CD4-positive, alpha-beta T cell treated with Interleukin-6 at 100 ng/mL for 8 hours (primary cell): Measurements from ENCODE around the gene MRPL24.

Experiments
- DNase-seq: peaks from one replicate; pipeline ENCODE4 v3.0.0-alpha.2; 2020; ENCODE audit warnings: mixed read lengths, low spot score

The MRPL24 gene

DNA sequence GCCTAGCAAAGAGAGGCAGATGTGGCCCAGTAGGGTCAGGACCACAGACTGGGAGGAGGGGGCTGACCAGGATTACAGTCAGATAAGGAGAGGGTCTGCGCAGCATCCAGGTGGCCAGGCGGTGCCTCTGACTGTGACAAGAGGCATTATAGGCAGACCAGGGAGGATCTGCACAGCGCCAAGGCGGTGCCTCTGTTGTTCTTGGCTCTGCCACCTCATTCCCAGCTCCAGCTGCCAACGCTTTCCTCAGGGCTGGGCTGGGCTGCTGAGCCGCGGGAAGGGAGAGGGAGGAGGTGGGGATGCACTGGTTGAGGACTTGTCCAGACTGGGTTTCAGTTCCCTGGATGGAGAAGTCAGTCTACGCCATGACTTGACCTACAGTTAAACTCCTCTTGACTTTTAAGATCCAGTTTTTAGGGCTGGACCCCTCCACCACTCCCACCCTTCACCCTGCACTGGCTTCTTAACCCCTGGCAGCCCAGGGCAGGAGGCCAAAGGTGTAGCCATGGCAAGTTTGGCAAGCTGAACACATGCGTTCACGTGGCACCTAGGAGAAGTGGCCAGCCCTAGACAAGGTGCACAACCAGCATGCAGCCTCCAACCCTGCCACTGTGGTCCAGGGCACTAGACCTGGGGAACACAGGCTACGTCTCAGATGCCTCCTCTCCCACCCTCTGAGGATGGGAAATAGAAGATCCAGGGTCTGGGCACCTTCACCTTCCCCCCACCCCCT lies 31.0 kb downstream of the MRPL24 start:
- no peak for DNase-seq

- DNase-seq = no peak
These were observed 31.9 kb downstream of the MRPL24 start for GRCh38 chr1:156709031-156709430.

DNA sequence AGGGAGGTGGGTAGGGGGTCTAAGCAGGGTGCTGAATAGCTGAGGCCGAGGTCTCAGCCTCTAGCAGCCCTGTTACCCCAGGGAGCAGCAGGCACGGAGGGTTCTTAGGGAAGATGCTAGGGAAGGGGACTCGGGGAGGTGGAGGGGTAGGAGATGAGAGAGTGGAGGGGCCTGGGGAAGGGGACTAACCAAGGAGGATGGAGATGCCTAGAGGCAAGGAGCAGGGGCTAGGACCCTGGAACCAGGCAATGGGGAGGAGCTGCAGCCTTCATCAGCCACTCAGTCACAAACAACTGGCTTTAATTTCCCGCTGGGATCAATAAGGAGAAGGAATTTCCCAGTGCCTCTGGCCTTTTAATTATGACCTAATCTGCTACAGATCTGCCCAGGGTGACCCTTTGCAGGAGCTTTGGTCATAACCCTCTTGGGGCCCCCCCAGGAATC lies 32.6 kb downstream of the MRPL24 start:
- DNase-seq = no peak

- DNase-seq = no peak
These were observed 33.3 kb downstream of the MRPL24 start for GRCh38 chr1:156707417-156708217.

- no peak for DNase-seq
These were observed 34.1 kb downstream of the MRPL24 start for GRCh38 chr1:156706657-156707416.

DNA sequence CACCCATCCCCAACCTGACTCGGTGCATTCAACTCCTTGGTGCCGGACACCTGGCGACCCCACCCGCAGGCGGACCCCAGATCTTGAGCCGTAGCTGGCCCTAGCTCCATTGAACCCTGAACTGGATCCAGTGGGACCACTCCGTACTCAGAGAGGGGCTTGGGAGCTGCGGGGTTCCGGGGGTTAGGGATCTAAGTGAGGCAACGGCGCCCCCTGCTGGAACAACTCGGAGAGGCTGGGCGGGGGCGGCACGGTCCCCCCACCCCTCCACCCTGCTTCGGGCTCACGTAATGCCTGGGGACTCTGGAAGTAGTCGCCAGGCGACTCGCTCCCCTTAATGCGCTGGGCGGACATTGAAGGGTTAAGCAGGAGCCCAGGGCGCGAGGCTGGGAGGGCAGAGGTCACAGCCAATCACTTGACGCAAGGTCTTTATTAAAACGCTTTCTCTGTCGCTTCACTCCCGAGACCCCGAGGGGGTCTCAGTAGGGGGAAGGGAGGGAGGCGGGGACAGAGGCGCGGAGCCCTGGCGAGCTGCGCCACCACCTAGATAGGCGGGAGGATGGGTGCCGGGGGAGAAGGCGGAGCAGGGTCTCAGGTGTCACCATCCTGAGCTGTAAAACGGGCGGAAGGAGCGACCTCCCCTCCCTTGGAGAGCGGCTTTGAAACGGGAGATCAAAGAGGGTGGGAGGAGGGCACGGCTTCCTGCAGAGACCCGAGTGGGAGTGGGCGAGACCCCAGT lies 34.8 kb downstream of the MRPL24 start:
- DNase-seq = peak; percentile 55

DNA sequence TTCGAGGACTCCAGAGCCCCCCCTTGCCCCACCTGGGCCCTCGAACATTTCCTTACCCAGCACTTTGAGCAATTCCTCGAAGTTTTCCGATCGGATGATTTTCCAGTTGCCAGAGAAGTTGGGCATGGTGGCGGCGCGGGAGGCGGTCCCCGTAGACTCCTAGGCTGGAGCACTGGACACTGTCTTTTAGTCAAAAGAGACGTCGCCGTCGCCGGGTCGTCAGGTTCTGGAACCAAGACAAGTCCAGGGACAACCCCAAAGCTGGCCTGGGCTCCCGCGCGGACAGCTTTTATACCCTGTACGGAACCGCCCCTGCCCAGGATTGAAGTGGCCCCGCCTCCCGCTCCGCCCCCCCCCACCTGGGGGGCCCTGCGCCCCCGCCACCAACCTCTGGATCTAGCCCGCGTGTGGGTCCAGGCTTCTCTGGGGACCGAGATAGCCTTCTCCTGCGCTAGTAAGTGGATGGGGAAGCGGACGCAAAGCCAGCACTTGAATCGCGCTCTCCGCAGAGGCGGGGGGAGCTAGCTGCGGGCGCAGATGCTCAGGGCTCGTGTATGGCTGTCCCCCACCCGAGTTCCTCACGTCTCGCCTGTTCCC lies 35.5 kb downstream of the MRPL24 start, which contains the start of gene CRABP2:
Gene CRABP2 (minus strand): TSS at position 263 of the 597 bp plus-strand sequence. CDS start 137 bp downstream, at position 126.
- DNase-seq = no peak

DNA sequence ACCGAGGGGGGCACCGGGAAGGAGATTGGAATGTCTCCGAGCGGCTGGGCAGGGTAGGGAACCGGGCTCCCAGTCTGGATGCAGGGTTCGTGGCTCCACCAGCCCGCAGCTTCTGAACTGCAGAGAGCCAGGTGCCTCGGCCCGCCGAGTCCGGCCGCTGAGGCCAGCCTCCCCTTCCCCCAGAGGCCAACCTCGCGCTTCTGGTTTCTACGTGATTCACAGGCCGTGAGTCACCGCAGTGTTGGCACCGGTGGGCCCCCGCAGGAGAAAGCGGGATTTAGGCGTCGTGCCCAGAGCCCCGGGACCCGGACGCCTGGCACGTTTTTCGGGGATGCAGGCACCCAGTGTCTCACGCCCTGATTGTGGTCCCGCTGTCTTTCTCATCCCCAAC lies 36.0 kb downstream of the MRPL24 start:
- DNase-seq = no peak

- DNase-seq = no peak
These were observed 36.6 kb downstream of the MRPL24 start for GRCh38 chr1:156704166-156704711.

GRCh38 chr1:156703741-156704140 lies 37.1 kb downstream of the MRPL24 start:
- no peak for DNase-seq

- no peak for DNase-seq
These were observed 37.6 kb downstream of the MRPL24 start for GRCh38 chr1:156703336-156703735.

DNA sequence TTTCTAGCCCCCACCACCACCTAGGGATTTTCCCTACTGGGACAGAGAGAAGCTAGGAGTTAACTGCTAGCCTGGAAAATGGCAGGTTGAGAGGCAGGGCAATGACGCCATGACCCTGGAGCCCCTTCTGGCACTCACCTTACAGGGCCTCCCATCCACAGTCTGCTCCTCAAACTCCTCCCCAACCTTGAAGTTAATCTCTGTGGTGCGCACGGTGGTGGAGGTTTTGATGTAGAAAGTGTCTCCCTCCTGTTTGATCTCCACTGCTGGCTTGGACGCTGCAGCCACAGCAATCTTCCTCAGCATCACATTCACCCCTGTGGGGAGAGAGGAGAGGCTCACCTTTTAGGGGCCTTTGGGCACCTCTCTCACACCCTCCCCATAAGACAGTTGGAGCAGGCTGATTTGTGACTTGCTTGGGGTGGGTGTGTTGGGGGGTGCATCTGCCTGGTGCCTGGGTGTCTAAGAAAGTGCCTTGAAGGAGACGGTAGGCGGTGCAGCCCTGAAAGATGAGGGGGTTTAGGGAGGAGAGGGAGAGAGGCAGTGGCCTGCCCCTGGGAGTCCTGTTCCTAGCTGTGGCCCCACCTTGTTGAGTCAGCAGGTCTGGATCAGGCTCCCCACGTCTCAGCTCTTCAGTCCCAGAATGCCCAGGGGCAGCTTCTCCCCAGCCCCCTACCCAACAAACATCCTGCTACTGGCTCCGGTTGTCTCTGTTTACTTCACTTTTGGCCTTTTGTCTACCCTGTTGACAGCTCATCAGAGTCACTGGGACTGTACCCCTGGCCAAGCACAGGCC lies 40.0 kb downstream of the MRPL24 start:
- no peak for DNase-seq

DNA sequence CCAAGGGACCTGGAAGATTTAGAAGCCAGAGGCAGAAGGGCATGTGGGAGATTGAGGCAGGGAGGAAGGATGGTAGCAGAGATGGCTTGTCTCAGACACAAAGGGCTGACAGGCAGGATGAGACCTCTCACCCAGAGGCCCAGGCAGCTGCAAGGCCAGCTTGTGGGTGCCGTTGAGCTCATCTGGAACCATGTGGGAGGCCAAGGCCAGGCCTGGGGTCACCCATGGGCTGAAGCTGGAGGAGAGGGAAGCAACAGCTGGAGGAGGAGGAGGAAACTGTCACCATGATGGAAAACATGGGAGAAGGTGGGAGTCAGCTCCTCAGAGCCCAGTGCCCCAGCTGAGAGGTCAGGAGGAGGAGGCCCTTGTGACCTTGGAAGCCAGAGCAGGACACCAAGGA lies 41.9 kb downstream of the MRPL24 start:
- DNase-seq = no peak

DNA sequence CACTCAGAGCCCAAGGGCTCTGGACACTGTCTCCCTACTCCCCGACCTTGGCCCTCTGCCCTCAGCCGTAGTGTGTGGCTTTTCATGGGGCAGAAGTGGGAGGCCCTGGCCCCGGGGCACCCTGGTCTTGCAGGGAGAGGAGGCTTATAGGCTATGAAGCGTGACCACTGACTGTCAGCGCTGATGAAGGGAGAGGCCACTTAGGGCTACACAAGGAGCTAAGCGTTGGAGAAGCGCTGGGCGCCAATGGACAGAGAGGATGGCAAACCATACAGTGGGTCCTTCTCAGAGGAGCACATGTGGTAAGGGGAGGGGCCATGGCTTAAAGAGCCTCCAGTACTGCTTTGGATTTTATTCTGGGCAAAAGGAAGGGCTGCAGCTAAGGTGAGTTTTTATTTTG lies 43.4 kb downstream of the MRPL24 start:
- no peak for DNase-seq

DNA sequence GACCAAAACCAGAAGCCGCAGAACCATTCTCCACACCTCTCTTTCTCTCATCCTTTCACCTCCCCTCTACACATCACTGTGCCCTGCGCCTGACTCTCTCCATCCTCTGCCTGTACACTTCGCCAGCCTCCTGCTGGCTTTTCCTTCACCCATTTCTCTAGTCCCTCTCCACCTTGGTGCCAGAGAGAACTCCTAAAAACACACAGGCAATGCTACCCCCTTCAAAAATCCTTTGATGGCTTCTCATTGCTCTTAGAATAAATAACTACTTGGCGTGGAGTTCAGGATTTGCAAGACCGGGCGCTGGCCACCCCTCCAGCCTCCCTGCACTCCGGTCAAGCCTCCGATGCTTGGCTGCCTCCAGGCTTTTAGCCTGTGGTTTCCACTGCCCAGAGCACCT lies 44.1 kb downstream of the MRPL24 start:
- DNase-seq = no peak

GRCh38 chr1:156694690-156694962 lies 46.3 kb downstream of the MRPL24 start:
- DNase-seq = no peak

- no peak for DNase-seq
These were observed 46.8 kb downstream of the MRPL24 start for GRCh38 chr1:156693848-156694689.

DNA sequence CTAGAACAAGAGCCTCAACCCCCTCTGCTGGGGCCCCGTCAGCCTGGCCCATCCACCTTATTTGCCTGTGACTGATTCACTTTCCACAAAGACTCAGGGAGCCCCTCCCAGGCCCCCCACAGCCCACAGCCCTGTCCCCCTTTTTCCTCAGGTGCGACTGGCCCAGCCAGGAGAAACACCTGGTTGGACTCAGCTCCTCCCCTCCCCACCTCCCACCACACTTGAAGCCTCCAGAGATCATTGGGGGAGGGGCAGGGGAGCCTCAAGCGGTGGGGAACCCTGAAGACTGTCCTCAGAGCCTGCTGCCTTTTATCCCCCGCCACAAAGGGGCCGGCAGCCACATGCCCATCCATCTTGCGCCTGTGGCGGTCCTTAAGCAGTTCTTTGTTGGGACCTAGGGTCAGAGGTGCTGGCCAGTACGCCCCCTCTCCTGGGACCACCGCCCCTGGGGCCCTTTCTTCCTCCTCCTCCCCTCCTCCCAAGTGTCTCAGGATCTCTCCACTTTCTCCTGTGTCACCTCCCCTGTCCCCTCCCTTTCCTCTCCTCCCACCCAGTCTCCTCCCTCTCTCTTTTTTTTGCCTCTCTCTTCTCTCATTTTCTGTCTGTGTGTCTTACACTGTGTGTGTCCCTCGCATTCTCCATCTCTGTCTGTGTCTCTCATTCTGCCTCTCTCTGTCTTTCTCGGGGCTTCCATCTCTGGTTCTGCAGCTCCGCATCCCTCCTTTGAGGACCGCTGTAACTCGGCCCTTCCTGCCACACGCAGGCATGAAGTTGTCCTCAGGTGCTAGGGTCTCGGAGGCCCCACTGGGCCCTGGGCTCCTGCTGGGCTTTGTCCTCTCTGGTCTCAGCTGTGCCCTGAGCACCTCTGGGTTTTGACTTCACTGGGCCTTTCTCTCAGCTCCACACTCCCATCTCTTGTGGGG lies 47.7 kb downstream of the MRPL24 start:
- DNase-seq = no peak
